Stimulated activated CD8-positive, alpha-beta memory T cell treated with anti-CD3 and anti-CD28 coated beads, Interleukin-15, amount 100 ng/mL, for 48 hours (primary cell): ENCODE data around the gene TAB3.

ENCODE experiments used
- DNase-seq, 2 donors: peaks; one replicate each; pipeline ENCODE4 v3.0.0-alpha.2; 2020; ENCODE audit warnings: low read depth in 2 of 2

Gene TAB3

DNA sequence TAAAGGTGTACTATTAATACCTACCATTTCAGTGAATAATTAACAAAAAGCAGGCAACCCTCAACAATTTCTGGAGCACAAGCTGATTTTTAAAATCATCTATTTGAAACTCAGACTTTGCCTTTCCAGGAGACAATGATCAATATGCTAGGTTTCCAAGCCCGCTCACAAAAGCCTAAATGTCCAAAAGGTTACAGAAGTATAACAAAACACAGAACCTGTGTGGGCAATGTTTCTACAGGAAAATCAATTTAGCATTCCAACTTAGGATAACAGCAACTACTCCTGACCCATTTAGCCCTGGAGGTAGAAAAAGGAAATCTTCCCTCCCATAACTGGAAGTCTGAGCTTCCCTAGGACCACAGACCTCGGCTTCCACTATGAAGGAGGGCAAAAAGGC, 3.9 kb downstream of the TAB3 start:
- DNase-seq: no peak

DNA sequence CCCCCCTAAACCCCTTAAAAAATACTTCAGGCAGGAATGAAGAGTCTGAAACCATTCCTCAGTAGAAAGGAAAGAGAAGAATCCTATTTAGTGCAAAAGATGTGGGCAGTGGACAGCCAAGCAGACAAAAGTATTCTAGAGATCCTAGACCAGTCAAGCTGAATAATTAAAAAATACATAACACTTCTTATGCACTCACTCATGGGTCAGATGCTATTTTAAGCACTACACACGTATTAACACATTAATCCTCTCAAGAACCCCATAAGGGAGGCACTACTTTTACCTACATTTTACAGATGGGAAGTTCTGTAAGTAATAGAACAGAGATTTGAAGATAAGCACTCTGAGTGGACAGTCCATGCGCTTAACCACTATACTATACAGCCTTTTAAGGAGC, 5.9 kb downstream of the TAB3 start:
- no peak for DNase-seq

DNA sequence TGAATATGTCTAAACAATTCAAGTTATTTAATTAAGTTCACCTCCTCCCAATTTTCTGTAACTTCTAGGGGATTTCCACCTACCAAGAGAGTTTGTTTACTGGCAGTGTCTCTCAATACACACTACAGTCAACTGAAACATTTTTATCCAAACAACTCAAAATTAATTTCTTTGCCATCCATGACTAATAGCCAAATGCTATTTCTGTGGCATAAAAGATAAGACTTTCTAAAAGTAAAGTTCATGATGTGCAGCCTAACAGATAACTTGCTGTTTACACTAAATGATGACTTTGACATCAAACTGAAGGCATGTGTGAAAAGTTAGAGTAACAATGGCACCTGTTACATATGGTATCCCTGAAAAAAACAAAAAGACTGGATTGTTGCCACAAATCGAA, 7.3 kb downstream of the TAB3 start:
- DNase-seq: no peak

DNA sequence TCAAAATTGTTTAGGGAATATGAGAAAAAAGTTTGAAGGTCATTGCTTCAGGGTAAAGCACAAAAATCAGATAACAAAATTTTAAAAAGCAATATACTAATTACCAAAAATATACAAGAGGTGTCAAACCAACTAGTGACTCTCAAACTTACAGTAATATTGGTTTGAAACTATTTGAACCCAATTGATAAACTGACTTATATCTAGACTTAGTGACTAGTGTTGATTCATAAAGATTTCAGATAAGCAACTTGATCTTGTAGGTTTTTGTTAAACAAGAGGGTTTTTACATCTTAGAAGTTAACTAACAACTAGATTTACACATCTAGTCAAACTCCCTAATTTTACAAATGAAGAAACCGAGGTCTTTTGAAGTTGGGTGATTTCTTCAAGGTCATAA, 7.7 kb downstream of the TAB3 start:
- no peak for DNase-seq

DNA sequence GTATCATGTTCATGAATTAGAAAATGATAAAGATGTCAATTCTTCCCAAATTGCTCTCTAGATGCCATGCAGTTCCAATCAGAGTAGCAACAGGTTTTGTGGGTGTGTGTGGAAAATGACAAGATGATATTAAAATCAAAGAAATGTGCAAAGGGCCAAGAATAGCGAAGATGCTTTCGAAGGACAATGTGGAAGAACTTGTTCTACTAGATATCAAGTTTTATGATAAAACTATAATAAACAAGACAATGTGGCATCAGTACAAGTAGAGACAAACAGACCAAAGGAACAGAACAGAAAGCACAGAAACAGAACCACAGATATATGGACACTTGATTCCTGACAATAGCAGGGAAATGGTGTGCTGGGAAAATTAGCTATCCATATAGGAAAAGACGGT, 9.0 kb downstream of the TAB3 start:
- no peak for DNase-seq

- DNase-seq: no peak
These were observed 12.7 kb downstream of the TAB3 start for GRCh38 chrX:30876367-30876766.

GRCh38 chrX:30875957-30876356, 13.1 kb downstream of the TAB3 start:
- peak in 1 of 2 donors; percentile 21 for DNase-seq

DNA sequence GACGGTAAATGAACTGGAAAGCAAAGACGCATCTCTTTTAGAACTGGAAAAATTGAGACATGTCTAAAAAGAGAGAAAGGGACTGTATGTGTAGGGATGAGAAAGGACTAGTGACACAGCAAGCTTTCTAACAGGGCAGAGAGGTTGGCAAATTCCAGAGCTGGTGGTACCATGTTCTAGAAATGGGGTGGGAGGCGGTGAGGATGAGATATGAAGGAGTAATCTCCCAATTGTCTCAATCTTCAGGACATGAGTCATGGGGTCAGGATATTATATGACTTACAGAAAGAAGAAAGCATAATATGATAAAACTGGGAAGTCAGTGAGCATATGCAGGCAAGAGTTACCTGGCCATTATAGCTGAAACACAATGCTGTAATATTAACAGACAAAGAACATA, 14.2 kb downstream of the TAB3 start:
- no peak for DNase-seq

GRCh38 chrX:30870572-30870971, 18.5 kb downstream of the TAB3 start:
- no peak for DNase-seq

DNA sequence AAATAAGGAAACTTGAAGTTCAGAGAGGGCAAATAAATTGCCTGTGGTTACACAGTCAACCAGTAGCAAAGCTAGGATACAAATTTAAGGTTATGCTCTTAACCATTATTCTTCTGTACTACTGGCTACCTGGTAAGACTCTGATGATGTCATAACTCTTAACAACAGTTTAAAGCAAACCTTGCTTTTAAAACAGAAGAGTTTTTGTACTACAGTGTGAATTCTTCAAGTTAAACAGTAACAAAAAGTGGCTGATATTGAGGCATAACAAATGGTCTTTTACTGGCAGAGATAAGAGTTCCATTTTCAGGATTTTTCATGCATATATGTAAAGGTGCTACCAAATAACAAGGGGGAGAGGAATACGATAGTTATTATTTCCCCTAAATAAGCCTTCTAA, 23.4 kb downstream of the TAB3 start:
- no peak for DNase-seq

GRCh38 chrX:30865015-30865414, 24.0 kb downstream of the TAB3 start:
- no peak for DNase-seq

- no peak for DNase-seq
These were observed 24.7 kb downstream of the TAB3 start for GRCh38 chrX:30864383-30864785.

DNA sequence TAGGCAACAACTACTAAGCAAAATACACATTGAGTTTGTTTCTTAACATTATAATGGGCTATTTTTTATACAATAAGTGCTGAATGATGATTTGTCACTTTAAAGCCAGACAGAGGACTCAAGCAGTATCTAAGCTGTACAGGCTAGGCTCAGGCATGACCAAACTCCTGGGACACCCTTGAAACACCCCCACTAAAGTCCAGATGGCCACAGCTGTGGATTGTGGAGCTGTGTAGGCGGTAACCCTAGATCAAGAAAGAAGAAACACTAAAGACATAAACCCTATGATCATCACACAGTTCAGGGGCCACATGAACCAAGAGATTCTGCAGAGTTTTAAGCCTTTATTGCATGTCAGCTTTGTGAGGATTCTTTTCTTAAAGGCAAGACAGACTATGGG, 25.1 kb downstream of the TAB3 start:
- DNase-seq: no peak

- DNase-seq: no peak
These were observed 31.0 kb downstream of the TAB3 start for GRCh38 chrX:30858098-30858497.

DNA sequence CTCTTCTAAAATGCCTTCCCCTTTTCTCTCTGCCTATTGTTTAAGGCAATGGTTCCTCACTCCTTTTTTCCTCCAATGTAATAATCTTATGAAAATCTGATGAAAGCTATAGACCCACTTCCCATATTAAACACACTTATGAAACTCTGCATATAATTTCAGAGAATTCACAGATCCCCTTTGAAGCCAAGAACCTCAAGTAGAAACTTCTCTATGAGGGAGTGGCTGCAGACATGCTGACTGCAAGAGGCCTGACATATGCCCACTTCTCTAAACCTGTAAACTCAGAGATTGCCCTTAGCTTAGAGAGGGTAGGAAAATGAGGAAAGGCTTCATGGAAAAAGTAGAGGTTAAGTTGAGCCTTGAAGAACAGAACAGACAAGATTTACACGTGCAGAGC, 37.6 kb downstream of the TAB3 start:
- no peak for DNase-seq

- DNase-seq: no peak
These were observed 53.7 kb downstream of the TAB3 start for GRCh38 chrX:30835373-30835772.

DNA sequence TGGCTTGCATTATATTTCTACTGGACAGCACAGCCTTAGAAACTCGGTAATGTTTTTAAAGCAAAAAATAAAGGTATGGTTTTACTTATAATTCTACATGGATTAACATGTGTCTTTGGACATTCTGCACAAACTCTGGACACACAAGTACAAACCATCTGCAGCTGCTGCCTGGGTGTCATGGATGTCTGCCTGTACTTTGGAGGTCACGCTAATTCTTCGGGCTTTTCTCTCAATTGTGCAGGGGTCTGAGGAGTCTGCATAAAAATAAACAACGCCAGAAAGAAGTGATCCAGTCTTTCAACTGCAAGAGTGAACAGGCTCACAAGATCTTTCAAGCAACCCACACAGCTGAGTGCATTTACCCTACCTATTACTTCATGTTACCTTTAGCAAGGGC, 55.2 kb downstream of the TAB3 start:
- no peak for DNase-seq

- peak; percentile 8 for DNase-seq
These were observed 58.0 kb downstream of the TAB3 start for GRCh38 chrX:30831082-30831481.

DNA sequence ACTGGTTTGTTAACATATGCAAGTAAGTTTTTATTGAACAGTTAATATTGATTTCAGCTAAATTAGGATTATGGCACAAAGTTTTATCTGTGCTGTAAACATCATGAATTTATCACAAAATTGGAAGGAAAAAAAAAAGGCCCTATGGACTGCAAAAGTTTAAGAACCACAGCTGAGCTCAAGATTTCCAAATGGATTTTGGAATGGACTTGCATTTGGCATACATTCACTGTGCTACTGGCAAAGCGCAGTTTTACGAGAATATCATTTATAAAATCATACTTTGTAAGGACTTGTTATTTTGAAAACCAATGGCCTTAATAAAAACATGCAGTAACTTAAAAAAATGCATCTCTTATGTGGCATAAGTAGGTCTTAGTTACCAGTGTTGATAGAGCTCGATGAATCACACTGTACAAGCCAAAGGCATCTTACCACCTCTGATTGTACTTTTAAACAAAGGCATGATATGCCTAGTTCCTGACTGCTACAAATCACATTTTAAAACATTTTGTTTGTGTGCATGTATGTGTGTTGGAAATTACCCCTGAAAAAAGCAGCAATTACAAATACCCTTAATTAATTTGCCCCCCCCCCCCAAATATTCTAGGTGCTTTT, 58.6 kb downstream of the TAB3 start:
- no peak for DNase-seq

- no peak for DNase-seq
These were observed 64.8 kb downstream of the TAB3 start for GRCh38 chrX:30824275-30824674.

- no peak for DNase-seq
These were observed 66.3 kb downstream of the TAB3 start for GRCh38 chrX:30822764-30823163.

- DNase-seq: no peak
These were observed 66.9 kb downstream of the TAB3 start for GRCh38 chrX:30822068-30822681.

- DNase-seq: no peak
These were observed 67.9 kb downstream of the TAB3 start for GRCh38 chrX:30821116-30821515.

DNA sequence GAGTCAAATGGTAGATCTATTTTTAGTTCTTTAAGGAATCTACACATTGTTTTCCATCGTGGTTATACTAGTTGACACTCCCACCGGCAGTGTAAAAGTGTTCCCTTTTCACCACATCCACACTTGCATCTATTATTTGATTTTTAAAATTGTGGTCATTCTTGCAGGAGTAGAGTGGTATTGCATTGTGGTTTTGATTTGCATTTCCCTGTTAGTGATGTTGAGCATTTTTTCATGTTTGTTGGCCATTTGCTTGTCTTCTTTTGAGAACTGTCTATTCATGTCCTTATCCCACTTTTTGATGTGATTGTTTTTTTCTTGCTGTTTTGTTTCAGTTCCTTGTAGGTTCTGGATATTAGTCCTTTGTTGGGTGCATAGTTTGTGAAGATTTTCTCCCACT, 70.0 kb downstream of the TAB3 start:
- DNase-seq: no peak
